Vagina (tissue), 2 donors: ENCODE data around the gene ST8SIA6. TPM values are rescaled to one million over a fixed set of nuclear protein-coding genes. Genes with fewer than 3 reads are reported as not detected.

Experiments
- DNase-seq, 2 donors: peaks; one replicate each; pipeline ENCODE4 v3.0.0-alpha.2; 2017; ENCODE audit errors: extremely low spot score in 2 of 2
- H3K27ac ChIP-seq: fragments of 200-600 bp; sonication (generic); one replicate; pipeline ENCODE4 v1.5.1; 2019
- H3K27me3 ChIP-seq: fragments of 200-600 bp; sonication (generic); one replicate; pipeline ENCODE4 v1.5.1; 2019
- H3K36me3 ChIP-seq, 2 donors: fragments of 200-600 bp; sonication (generic); one replicate each; pipeline ENCODE4 v1.5.1; 2017 to 2019
- H3K4me1 ChIP-seq: fragments of 200-600 bp; sonication (generic); one replicate; pipeline ENCODE4 v1.5.1; 2019
- H3K4me3 ChIP-seq, 2 donors: fragments of 200-600 bp; sonication (generic); 1 replicate in 1 of 2; 2 replicates in 1 of 2; pipeline ENCODE4 v1.5.1; 2016 to 2019
- H3K9me3 ChIP-seq: fragments of 200-600 bp; sonication (generic); one replicate; pipeline ENCODE4 v1.5.1; 2019
- CTCF ChIP-seq, 3 experiments: fragments of 450-650 bp in 2 of 3; fragments of 200-600 bp in 1 of 3; sonication (generic) in 1 of 3; IDR thresholded peaks; one replicate each; pipeline ENCODE4 v1.5.1; 2017 to 2019; ENCODE audit warnings: antibody characterized with exemption in 3 of 3, mild to moderate bottlenecking in 2 of 3, moderate library complexity in 2 of 3
- POLR2A ChIP-seq, 2 donors: fragments of 450-650 bp; IDR thresholded peaks; one replicate each; pipeline ENCODE4 v1.6.1; 2017; ENCODE audit warnings: antibody characterized with exemption in 2 of 2, mild to moderate bottlenecking in 2 of 2, moderate library complexity in 2 of 2
- POLR2AphosphoS5 ChIP-seq, 2 donors: sonication (generic); formaldehyde crosslinking; IDR thresholded peaks; one replicate each; pipeline ENCODE4 v1.9.0; 2017; ENCODE audit warnings: antibody characterized with exemption in 2 of 2, mild to moderate bottlenecking in 2 of 2, low read depth in 1 of 2; ENCODE audit not compliant: insufficient read depth in 1 of 2
- intact Hi-C: fragments of 100-400 bp; cut with DNase I; formaldehyde crosslinking; loops from one replicate; pipeline ENCODE4 v1.15.1; 2023
- total RNA-seq: library from RNA; depleted of rRNA; stranded (reverse); fragments of >200 nt; gene quantifications from one replicate; pipeline ENCODE4 v1.2.3, GENCODE V29; 2016

The ST8SIA6 gene
- total RNA-seq, 1 donor from 2014 or later, result 1.2 TPM

GRCh38 chr10:17432723-17433122, 21.7 kb downstream of the ST8SIA6 start:
- Histone ChIP-seq H3K4me1 (no peaks in the 10 kb centered on the region), H3K27me3 (no peaks in the 10 kb centered on the region), H3K4me3 (no peak overlapping the region), H3K36me3 (no peaks in the 10 kb centered on the region), H3K9me3 (no peaks in the 10 kb centered on the region), H3K27ac (no peak overlapping the region)
- intact Hi-C loops, result no loop called here
- no peak for DNase-seq
- TF ChIP-seq POLR2A (IDR thresholded peaks at IDR 0.05), result no peak
- TF ChIP-seq POLR2AphosphoS5 (IDR thresholded peaks at IDR 0.05; ENCODE audit: insufficient read depth in 1 of 2, low read depth in 1 of 2), result no peak
- no peak for TF ChIP-seq CTCF (IDR thresholded peaks at IDR 0.05)

- intact Hi-C loops, result no loop called here
- no peaks in the 10 kb centered on the region for H3K27me3 ChIP-seq
Measured at GRCh38 chr10:17431871-17432311, 22.5 kb downstream of the ST8SIA6 start.

DNA sequence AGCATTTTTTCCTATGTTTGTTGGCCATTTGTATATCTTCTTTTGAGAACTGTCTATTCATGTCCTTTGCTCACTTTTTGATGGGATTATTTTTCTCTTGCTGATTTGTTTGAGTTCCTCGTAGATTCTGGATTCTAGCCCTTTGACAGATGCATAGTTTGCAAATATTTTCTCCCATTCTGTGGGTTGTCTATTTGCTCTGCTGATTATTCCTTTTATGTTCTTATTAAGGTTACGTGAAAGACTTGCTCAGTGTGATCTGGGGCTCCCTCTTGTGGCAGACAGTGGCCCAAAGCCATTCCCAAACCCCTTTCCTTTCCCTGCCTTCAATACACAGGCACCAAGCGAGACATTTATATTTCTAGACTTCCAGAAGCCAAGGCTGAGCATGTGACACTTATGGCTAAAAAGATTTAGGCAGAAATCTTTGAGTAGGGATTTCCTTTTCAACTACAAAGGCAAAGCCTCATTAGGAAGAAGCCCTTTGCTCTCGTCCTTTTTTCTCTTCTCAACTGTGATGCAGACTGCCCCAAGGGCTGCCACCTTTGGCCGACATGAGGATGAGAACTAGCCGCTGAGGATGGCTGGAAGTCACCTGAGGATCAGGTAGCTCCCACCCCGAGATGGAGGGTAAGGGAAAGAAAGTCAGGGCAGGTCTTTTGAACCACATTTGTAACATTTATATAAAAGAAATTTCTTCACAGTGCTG, 23.6 kb downstream of the ST8SIA6 start:
- H3K27ac ChIP-seq, result no peak overlapping the region
- no peak overlapping the region for H3K4me3 ChIP-seq
- TF ChIP-seq CTCF (IDR thresholded peaks at IDR 0.05), result peak; percentile 63 to 75 (median 67)
- no peak for TF ChIP-seq POLR2A (IDR thresholded peaks at IDR 0.05)
- no peaks in the 10 kb centered on the region for H3K9me3 ChIP-seq
- no peak for DNase-seq
- no peaks in the 10 kb centered on the region for H3K4me1 ChIP-seq
- no peaks in the 10 kb centered on the region for H3K36me3 ChIP-seq
- intact Hi-C loops, result no loop called here
- H3K27me3 ChIP-seq, result no peaks in the 10 kb centered on the region

More at GRCh38 chr10:17431871-17432311, 22.5 kb downstream of the ST8SIA6 start:
- Histone ChIP-seq H3K9me3 (no peaks in the 10 kb centered on the region), H3K36me3 (no peaks in the 10 kb centered on the region), H3K4me3 (no peak overlapping the region), H3K4me1 (no peaks in the 10 kb centered on the region), H3K27ac (no peak overlapping the region)
- no peak for DNase-seq
- TF ChIP-seq CTCF (IDR thresholded peaks at IDR 0.05), result no peak
- no peak for TF ChIP-seq POLR2AphosphoS5 (IDR thresholded peaks at IDR 0.05; ENCODE audit: insufficient read depth in 1 of 2, low read depth in 1 of 2)
- TF ChIP-seq POLR2A (IDR thresholded peaks at IDR 0.05), result no peak

- Histone ChIP-seq H3K4me1 (no peaks in the 10 kb centered on the region), H3K9me3 (no peaks in the 10 kb centered on the region), H3K27me3 (no peaks in the 10 kb centered on the region), H3K36me3 (no peaks in the 10 kb centered on the region), H3K4me3 (no peak overlapping the region), H3K27ac (no peak overlapping the region)
- intact Hi-C loops, result loop anchor here (10.0 kb wide), 1 partner anchor 595 kb away; no protein-coding TSS in a partner anchor
- TF ChIP-seq CTCF (IDR thresholded peaks at IDR 0.05), result no peak
- no peak for TF ChIP-seq POLR2A (IDR thresholded peaks at IDR 0.05)
- no peak for TF ChIP-seq POLR2AphosphoS5 (IDR thresholded peaks at IDR 0.05; ENCODE audit: insufficient read depth in 1 of 2, low read depth in 1 of 2)
- no peak for DNase-seq
Measured at GRCh38 chr10:17429490-17429889, 24.9 kb downstream of the ST8SIA6 start.

GRCh38 chr10:17428351-17429097, 25.9 kb downstream of the ST8SIA6 start:
- Histone ChIP-seq H3K4me3 (no peak overlapping the region), H3K27ac (no peak overlapping the region), H3K36me3 (no peaks in the 10 kb centered on the region), H3K4me1 (no peaks in the 10 kb centered on the region), H3K9me3 (no peaks in the 10 kb centered on the region), H3K27me3 (no peaks in the 10 kb centered on the region)
- TF ChIP-seq CTCF (IDR thresholded peaks at IDR 0.05) (no peak), POLR2AphosphoS5 (IDR thresholded peaks at IDR 0.05; ENCODE audit: insufficient read depth in 1 of 2, low read depth in 1 of 2) (no peak)
- intact Hi-C loops, result loop anchor here (10.0 kb wide), 1 partner anchor 594 kb away; no protein-coding TSS in a partner anchor
- DNase-seq, result no peak
